H54 (cell line): ENCODE results near the gene FAM53C.
"Not testable (repeated sequence)": the region's sequence is repeated elsewhere in the genome, so short reads cannot be mapped to it uniquely, and the experiment has no call there.

Source experiments
- DNase-seq: peaks from one replicate; pipeline ENCODE4 v3.0.0; 2011; ENCODE audit warnings: low spot score, mixed read lengths; ENCODE audit not compliant: insufficient read length
- FAIRE-seq: peaks from 3 replicates; lab custom pipeline; 2011; peaks lifted over from hg19 to GRCh38; lab: Jason Lieb, UNC
- POLR2A ChIP-seq: IDR thresholded peaks from 2 replicates; pipeline ENCODE4 v1.6.1; 2011; ENCODE audit warnings: low read depth, mild to moderate bottlenecking, low read length

The FAM53C gene

DNA sequence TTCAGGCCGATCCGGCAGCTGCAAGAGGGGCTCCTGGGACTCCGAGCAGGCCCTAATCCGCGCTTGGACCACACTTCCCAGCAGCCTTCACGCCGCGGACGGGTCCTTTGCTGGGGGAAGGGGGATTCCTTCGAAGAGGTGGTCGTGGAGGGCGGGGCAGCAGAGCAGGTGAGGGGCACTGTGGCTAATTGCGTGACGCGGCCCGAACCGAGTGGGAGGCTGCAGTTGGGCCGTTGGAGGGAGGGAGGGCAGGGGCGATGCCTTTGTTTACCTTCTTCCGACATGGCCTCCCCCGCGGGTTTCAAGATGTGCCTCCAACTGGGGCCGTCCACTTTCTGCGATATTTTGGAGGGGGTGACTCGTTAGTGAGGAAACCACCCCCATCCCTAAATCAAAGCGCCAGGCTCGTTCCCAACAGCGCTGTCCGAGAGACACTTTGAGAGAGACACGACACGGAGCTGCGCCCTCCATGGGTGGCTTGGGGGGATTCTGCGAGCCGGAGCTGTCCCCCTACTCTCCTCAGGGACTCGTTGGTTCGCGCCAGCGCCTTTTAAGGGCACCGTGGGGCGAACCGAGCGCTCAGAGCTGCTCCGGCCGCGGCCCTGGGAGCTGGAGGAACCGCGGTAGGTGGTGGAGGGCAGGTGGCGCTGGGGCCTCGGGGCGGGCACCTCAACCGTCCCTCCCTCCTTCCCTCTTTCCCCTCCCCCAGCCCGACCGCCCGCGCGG is at the start of gene FAM53C:
Gene FAM53C (plus strand): TSS at position 582 of the 726 bp plus-strand sequence. CDS start 3,070 bp downstream, outside the sequence.
- peak; percentile 100 for TF ChIP-seq POLR2A
- no peak for FAIRE-seq
- DNase-seq = peak; percentile 74

DNA sequence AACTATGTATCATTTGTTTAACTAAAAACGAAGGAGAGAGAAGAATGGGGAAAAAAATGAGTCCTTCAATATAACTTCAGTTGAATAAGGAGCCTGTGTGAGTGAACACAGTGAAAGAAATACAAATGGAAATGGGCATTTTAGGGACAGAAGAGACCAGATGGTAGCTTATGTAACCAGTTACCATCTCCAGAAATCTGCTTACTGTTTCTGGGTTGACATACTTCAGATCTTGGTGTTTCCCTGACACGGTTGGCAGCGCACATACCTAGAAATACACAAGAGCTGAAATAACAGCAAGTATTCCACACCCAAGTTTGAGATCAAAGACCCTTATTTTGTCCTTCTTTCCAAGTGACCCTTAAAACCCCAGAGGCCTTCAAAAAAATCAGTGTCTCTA is 48.8 kb upstream of the FAM53C start:
- no peak for DNase-seq
- FAIRE-seq = no peak
- TF ChIP-seq POLR2A = no peak

DNA sequence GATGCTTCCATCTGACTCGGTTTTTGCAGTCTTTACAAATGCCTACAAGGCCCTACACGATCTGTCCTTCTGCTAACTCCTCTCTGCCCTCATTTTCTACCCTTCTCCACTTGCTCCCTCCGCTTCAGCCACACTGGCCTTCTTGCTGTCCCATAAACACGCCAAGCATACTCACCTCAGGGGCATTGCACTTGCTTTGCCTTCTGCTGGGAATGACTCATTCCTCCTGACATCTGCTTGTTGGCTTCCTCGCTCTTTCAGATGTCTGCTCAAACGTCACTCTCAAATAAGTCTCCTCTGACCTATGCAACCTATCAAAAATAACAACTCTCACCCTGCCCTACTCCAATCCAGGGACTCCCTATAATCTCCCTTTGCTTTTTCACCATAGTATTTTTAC is 34.7 kb upstream of the FAM53C start:
- TF ChIP-seq POLR2A = no peak
- FAIRE-seq (no peak), DNase-seq (peak; percentile 15)

DNA sequence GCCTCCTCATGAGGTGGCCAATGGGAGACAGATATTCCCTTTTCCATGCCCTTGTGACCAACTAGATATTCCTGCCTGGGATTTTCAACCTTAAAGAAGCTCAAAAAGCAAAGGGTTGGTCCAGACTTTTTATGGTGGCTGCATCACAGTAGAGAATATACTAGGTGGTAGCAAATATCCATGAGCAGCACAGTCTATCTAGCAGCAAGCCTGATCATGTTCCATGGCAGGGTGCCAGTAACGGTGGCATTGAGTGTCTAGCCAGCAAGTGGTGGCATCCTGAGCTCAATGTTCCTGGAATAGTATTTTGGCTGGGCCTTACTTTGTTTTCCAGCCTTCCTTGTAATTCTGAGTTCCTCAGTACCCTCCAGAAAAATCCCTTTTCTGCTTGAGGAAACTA is 32.3 kb upstream of the FAM53C start:
- TF ChIP-seq POLR2A = no peak
- no peak for DNase-seq
- no peak for FAIRE-seq

DNA sequence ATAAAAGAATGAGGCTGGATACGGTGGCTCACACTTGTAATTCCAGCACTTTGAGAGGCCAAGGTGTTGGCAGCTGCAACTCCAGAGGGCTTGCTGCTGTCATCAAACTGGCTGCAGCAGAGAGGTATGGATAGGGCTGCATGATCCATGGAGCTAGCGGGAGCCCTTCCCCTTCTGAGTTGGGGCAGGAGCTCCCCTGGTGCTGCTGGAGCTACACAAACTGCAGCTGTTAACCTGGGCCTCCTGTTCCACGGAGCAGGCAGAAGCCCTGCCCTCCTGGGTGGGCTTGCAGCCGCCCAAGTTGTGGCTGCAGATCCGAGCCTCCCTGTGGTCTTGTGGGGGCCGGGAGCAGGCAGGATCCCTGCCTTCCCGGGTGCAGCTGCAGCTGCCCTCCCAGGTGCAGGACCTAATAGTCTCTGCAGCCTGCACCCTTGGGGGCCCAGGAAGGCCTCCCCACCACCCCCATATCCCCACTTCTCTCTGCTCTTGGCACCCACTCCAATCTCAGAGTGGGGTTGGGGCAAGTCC is 22.3 kb upstream of the FAM53C start:
- FAIRE-seq (no peak), DNase-seq (no peak)
- no peak for TF ChIP-seq POLR2A

DNA sequence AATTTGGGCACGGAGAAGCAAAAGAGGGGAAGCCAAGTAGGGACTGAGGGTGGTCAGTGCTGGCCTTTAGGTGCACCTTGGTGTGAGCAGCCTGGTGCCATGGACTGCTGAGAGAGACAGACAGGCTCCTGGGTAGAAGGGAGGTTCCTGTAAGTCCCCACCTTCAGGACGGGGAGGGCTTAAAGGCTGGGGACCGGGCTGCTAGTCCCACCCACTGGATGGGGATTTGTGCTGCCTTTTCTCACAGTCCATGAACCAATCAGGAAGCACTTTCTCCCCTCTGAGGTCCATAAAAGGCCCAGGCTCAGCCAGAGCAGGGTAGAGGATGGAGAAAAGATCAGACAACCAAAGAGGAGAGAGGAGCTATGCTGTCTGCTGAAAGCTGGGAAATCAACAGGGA is 21.7 kb upstream of the FAM53C start:
- TF ChIP-seq POLR2A = no peak
- no peak for FAIRE-seq

DNA sequence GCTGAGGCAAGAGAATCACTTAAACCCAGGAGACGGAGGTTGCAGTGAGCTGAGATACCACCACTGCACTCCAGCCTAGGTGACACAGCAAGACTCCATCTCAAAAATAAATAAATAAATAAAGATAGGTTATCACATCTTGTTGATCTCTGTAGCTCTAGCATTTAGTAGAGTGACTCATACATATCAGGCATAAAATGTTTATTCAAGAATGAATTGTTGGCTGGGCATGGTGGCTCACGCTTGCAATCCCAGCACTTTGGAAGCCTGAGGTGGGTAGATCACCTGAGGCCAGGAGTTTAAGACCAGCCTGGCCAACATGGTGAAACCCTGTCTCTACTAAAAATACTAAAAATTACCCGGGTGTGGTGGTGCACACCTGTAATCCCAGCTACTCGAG is 19.9 kb upstream of the FAM53C start:
- not testable (repeated sequence) for FAIRE-seq, DNase-seq

More for the DNA sequence above, 21.7 kb upstream of the FAM53C start:
- no peak for DNase-seq

DNA sequence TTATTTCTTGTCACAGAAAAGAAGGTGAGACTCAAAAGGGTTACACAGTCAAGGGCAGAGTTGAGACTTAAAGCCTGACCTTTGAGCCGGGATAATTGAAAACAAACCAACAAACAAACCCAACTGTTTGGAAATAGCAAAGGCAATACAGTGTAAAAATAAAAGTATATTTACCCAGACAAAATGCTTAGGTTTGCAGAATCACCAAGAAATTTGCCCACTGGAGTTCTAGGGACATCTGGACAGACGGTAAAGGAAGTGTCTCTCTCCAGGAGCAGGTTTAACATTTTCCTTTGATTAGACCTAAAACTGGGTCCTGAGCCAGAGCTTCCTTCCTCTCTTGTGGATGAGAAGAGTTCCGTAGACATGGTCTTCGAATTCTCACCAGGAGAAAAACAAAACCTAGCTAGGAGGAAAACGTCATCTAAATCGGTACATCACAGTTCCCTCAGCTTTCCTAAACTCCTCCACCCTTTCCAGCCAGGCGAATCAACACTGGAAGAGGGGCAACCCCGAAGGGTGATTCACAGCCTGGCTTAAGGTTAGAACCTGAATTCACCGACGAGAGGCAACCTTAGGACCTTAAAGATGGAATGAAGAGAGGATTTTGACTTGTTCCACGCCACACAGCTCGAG is 7.1 kb upstream of the FAM53C start:
- FAIRE-seq (no peak), DNase-seq (no peak)
- no peak for TF ChIP-seq POLR2A

DNA sequence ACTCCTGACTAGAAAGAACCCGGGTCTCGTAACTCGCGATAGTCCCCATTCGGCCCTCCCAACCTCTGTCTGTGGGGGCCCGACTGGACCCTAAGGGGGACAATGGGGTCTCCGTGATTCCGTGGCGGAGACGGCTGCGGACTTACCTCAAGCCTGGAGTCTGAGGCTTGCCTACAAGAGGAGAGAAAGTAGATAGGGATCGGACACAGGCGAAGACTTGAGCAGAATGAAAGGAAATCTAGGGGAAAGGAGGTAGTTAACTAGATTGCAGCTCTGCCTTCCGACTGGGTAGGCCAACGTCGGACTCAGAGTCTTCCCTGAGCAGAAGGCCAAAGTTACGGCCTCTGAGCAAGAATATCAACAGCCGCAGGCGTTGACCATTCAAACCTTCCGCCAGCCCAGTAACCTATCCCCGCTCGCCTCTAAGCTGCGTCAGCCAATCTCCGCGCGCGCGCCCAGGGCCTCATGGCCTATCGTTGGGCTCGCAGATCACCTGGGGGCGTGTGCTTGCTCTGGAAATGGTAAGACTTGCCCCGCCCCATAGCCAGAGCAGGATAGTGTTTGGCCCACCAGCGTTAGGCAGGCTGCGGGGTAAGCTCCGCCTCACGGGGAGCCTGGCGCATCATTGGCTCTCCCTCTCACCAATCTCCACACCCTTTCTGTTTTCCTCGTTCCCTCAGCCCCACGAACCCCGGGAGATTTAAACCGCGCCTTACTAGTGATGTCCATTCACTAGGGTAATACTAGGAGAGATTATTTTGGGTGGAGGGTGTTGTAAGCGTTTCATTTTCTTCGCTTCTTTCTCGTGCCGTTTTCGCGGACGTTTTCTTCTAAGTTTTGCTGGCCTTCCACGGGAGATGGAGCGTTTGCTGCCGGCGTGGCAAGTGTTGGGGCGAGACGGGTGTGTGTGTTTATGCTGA is 6.4 kb upstream of the FAM53C start, which contains the start of gene CDC25C:
Gene CDC25C (minus strand): TSS at position 356 of the 920 bp plus-strand sequence. CDS start 624 bp downstream, outside the sequence.
- peak; percentile 77; the same call in 1 of the 2 replicates for TF ChIP-seq POLR2A
- FAIRE-seq (peak; percentile 93), DNase-seq (peak; percentile 93)

DNA sequence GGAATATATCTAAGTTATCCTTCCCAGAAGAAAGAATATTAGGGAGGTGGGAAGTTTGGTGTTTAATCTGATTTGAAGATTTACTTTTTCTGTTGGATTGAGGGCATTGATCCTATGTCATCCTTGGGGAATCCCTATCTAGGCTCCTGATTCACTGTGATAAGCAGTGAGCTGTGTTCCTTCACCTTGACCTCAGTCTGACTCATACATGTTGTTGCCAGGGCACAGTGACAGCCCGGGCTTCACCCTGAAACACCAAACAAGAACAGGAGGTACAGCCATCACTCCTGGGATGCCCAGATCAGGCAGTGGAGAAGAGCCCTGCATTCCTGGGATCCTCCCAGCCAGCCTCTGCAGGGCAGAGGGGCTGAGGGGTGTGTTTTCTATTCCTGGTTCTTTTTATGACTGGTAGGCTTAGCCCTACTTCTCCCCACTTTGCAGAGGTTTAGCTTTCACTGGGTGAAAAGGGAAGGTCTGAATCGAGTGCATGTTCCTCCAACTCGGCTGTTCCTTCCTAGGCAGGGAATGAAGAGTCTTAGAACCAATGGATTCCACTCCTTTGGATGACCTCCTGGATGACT is 3.1 kb upstream of the FAM53C start:
- FAIRE-seq (no peak), DNase-seq (peak; percentile 60)
- no peak for TF ChIP-seq POLR2A

DNA sequence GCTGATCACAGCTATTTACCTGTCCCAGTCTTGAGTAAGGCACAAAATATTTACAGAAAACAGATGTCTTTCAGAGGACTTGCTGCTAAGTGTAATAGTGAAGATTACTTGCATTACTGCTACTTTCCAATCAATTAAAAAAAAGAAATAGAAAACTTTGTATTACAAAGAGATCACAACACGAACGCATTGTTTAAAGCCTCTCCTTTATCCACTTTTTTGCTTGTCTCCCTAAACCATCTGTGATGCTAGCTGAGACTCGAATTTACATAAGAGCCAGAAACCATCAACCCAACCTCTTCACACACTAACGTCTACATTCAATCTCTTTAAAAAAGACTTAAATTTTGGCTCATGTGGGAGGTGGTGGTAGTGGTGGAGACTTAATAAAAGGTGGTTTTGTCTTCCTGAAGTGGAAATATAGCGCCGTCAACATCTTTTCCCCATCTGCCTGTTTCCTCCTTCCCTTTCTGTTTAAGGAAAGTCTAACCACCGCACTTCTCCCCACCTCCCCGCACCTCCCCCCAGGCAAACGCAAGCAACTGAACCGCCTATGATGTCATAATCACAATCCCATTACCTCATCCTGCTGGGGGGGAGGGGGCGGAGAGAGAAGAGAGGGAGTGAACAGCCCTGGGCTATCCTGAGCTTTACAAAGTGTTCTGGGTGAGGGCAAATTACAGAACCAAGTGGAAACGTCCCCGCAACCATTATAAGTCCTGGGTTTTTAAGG is 948 bp upstream of the FAM53C start:
- peak; percentile 49 for DNase-seq
- TF ChIP-seq POLR2A = no peak
- no peak for FAIRE-seq

DNA sequence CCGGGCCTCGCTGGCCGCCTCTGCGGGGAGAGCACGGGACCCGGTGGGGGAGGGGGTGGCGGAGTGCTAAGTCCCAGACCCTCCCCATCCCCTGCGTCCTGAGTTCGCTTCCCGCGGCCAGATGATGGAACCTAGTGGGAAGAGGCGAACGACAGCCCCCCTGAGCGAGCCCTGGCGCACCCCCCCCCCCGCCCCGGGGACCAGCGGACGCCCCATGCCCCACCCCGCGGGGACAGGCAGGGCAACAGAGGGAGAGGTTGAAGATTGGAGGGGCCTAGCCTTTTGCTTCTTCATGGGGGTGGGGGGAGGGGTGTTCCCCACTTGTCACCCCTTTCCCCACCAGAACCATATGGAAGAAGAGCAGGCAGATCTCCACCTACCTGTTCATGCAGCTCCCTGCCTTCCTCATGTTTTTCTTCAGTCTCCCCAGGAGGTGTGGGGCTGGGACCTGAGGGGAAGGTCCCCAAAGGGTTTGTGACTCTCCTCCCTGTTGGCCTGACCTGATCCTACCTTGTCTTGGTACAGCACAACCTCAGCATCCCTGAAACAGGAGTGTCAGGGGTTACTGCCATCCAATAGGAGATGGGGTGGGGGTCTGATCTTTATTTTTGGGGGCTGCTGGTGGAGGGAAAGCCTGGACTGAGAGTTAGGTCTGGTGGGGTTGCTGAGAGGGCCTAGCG is 485 bp downstream of the FAM53C start:
- no peak for TF ChIP-seq POLR2A
- DNase-seq (no peak), FAIRE-seq (no peak)

DNA sequence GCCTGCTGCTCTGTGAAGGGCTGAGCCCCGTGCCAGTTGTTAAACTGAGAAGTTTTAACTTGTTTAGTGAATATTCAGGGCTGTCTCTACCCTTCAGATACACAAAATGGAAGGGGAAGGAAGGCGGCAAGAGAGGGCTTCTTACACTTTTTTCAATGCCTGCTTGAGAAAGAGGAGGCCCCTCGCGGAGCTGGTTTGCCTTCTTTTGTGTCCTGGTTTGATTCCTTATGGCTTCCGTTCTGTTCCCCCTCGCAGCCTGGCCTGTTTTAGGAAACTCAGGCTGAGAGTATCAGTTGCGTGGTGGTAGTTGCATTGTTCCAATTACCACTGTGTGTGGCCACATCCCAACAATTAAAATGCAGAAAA is 1.0 kb downstream of the FAM53C start:
- no peak for DNase-seq
- TF ChIP-seq POLR2A = no peak
- FAIRE-seq = no peak
